MM.1S (cell line): ENCODE data around the gene BET1.

Source experiments
- DNase-seq: peaks from one replicate; pipeline ENCODE4 v3.0.0-alpha.2; 2015
- H2AFZ ChIP-seq: fragments of 300-600 bp; sonication (generic); 2 replicates; pipeline ENCODE4 v1.6.0; 2016; ENCODE audit warnings: antibody characterized with exemption, low read length
- H3F3A ChIP-seq: fragments of 300-600 bp; sonication (generic); 2 replicates; pipeline ENCODE4 v1.6.1; 2016; ENCODE audit warnings: mild to moderate bottlenecking, antibody characterized with exemption, low read length, moderate library complexity, mixed read lengths; ENCODE audit not compliant: insufficient read depth
- H3K27ac ChIP-seq: fragments of 300-600 bp; sonication (generic); 2 replicates; pipeline ENCODE4 v1.5.1; 2016; ENCODE audit warnings: mild to moderate bottlenecking, low read length
- H3K27me3 ChIP-seq: fragments of 300-600 bp; sonication (generic); replicated peaks from 2 replicates; pipeline ENCODE4 v1.6.0; 2016; ENCODE audit warnings: low read length; ENCODE audit not compliant: insufficient read depth
- H3K36me3 ChIP-seq: fragments of 300-600 bp; sonication (generic); replicated peaks from 2 replicates; pipeline ENCODE4 v1.6.1; 2016; ENCODE audit warnings: mild to moderate bottlenecking, low read length, mixed read lengths; ENCODE audit not compliant: insufficient read depth
- H3K4me1 ChIP-seq: fragments of 300-600 bp; sonication (generic); 2 replicates; pipeline ENCODE4 v1.6.1; 2016; ENCODE audit warnings: low read length, mixed read lengths
- H3K4me2 ChIP-seq: fragments of 300-600 bp; sonication (generic); 2 replicates; pipeline ENCODE4 v1.6.0; 2016; ENCODE audit warnings: low read depth, low read length
- H3K4me3 ChIP-seq: fragments of 300-600 bp; sonication (generic); 2 replicates; pipeline ENCODE4 v1.5.1; 2016; ENCODE audit warnings: low read length, mixed read lengths
- H3K79me2 ChIP-seq: fragments of 300-600 bp; sonication (generic); 2 replicates; pipeline ENCODE4 v1.6.1; 2016; ENCODE audit warnings: mixed run types, low read length, mixed read lengths
- H3K9ac ChIP-seq: fragments of 300-600 bp; sonication (generic); 2 replicates; pipeline ENCODE4 v1.6.1; 2016; ENCODE audit warnings: low read length, mixed read lengths
- H3K9me2 ChIP-seq: fragments of 300-600 bp; sonication (generic); replicated peaks from 2 replicates; pipeline ENCODE4 v1.6.1; 2016; ENCODE audit warnings: mild to moderate bottlenecking, low read length, mixed read lengths; ENCODE audit not compliant: insufficient read depth
- H3K9me3 ChIP-seq: fragments of 300-600 bp; sonication (generic); replicated peaks from 2 replicates; pipeline ENCODE4 v1.6.1; 2016; ENCODE audit warnings: mild to moderate bottlenecking, low read length, mixed read lengths; ENCODE audit not compliant: insufficient read depth
- H4K20me1 ChIP-seq: fragments of 300-600 bp; sonication (generic); 2 replicates; pipeline ENCODE4 v1.6.1; 2016; ENCODE audit warnings: mild to moderate bottlenecking, low read length, moderate library complexity, mixed read lengths; ENCODE audit not compliant: insufficient read depth
- EZH2 ChIP-seq: fragments of 300-600 bp; sonication (generic); optimal IDR thresholded peaks from 2 replicates; pipeline ENCODE3; 2017; ENCODE audit warnings: low read depth, mild to moderate bottlenecking, antibody characterized with exemption, low read length, mixed read lengths
- EZH2phosphoT487 ChIP-seq: fragments of 300-600 bp; sonication (generic); IDR thresholded peaks from 2 replicates; pipeline ENCODE4 v1.6.1; 2018; ENCODE audit warnings: antibody characterized with exemption, low read length
- TF ChIP-seq, protein P1 (sequence below): fragments of 300-600 bp; sonication (generic); IDR thresholded peaks from 2 replicates; pipeline ENCODE4 v1.5.1; 2016; ENCODE audit warnings: antibody characterized with exemption, low read length, mixed read lengths

BET1 gene

DNA sequence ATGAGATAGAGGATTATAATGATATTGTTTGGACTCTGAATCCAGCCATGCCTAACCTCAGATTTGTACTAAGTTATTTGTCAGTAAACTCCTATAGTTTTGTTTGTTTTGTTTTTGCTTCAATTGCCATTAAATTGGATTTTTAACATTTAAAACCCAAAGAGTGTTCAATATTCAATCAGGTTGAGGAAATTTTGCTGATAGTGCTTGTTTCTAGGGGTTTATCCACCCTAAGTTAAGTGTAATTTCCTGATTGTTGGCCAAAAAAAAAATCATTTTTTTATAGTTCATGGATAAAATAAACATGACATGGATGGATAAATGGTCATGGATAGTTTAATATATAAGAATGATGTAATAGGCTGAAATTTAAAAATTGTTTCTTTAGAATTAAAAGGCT lies 11.4 kb upstream of the BET1 start:
- no peaks in the 10 kb centered on the region for H3K4me1 ChIP-seq

DNA sequence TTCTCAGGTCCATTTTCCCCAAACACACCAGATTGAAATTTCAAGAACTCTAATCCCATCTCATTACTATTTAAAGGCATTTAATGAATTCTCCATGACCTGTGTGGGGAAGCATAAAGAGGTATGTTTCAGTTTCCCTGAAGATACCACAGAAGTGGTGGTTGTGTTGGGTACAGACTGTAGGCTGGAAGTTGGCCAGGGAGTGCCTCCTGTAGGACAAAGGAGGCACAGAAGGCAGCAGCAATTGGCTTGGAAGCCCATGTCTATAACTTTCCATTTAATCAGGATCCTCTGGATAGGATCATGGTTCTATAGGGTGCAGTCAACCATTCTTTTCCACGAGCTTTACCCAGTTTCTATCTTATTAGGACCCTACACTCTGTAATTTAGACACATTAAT lies 8.6 kb upstream of the BET1 start:
- Histone ChIP-seq H3K9me2 (no peaks in the 10 kb centered on the region), H3K79me2 (no peaks in the 10 kb centered on the region), H2AFZ (no peak overlapping the region), H3K4me1 (no peaks in the 10 kb centered on the region), H4K20me1 (no peaks in the 10 kb centered on the region), H3K4me3 (no peak overlapping the region), H3K4me2 (no peak overlapping the region), H3K9ac (no peak overlapping the region), H3F3A (no peaks in the 10 kb centered on the region), H3K9me3 (no peaks in the 10 kb centered on the region), H3K36me3 (no peaks in the 10 kb centered on the region), H3K27me3 (no peaks in the 10 kb centered on the region), H3K27ac (no peak overlapping the region)
- TF ChIP-seq, protein P1, sequence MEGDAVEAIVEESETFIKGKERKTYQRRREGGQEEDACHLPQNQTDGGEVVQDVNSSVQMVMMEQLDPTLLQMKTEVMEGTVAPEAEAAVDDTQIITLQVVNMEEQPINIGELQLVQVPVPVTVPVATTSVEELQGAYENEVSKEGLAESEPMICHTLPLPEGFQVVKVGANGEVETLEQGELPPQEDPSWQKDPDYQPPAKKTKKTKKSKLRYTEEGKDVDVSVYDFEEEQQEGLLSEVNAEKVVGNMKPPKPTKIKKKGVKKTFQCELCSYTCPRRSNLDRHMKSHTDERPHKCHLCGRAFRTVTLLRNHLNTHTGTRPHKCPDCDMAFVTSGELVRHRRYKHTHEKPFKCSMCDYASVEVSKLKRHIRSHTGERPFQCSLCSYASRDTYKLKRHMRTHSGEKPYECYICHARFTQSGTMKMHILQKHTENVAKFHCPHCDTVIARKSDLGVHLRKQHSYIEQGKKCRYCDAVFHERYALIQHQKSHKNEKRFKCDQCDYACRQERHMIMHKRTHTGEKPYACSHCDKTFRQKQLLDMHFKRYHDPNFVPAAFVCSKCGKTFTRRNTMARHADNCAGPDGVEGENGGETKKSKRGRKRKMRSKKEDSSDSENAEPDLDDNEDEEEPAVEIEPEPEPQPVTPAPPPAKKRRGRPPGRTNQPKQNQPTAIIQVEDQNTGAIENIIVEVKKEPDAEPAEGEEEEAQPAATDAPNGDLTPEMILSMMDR = peak; percentile 40
- TF ChIP-seq EZH2 = no peak
- peak; percentile 17 for DNase-seq

More for the DNA sequence above, 11.4 kb upstream of the BET1 start:
- Histone ChIP-seq H3K4me3 (no peak overlapping the region), H3K79me2 (no peaks in the 10 kb centered on the region), H3K9me2 (no peaks in the 10 kb centered on the region), H3K27me3 (no peaks in the 10 kb centered on the region), H3F3A (no peaks in the 10 kb centered on the region), H3K9ac (no peak overlapping the region), H3K9me3 (no peaks in the 10 kb centered on the region), H4K20me1 (no peaks in the 10 kb centered on the region), H3K4me2 (no peak overlapping the region), H3K36me3 (no peaks in the 10 kb centered on the region), H2AFZ (no peak overlapping the region), H3K27ac (no peak overlapping the region)
- TF ChIP-seq, protein P1 = no peak
- no peak for DNase-seq

DNA sequence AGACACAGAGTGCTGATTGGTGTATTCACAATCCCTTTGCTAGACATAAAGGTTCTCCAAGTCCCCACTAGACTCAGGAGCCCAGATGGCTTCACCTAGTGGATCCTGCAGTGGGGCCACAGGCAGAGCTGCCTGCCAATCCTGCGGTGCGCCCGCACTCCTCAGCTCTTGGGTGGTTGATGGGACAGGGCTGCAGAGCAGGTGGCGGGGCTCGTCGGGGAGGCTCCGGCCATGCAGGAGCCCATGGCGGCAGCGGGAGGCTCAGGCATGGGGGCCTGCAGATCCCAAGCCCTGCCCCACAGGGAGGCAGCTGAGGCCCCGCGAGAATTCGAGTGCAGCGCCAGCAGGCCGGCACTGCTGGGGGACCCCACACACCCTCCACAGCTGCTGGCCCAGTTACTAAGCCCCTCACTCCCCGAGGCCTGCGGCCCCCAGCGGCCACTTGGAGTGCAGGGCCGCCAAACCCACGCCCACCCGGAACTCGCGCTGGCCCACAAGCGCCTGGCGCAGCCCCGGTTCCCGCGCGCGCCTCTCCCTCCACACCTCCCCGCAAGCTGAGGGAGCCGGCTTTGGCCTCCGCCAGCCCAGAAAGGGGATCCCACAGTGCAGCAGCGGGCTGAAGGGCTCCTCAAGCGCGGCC lies 7.7 kb upstream of the BET1 start:
- TF ChIP-seq EZH2 (no peak), EZH2phosphoT487 (no peak)
- TF ChIP-seq, protein P1 = no peak
- no peaks in the 10 kb centered on the region for H3K36me3 ChIP-seq
- no peaks in the 10 kb centered on the region for H3K9me3 ChIP-seq
- H3K9ac ChIP-seq = no peak overlapping the region
- no peaks in the 10 kb centered on the region for H3F3A ChIP-seq
- H3K27me3 ChIP-seq = no peaks in the 10 kb centered on the region
- H3K4me3 ChIP-seq = no peak overlapping the region
- no peaks in the 10 kb centered on the region for H4K20me1 ChIP-seq
- no peak overlapping the region for H3K27ac ChIP-seq
- H3K9me2 ChIP-seq = no peaks in the 10 kb centered on the region
- H2AFZ ChIP-seq = no peak overlapping the region
- H3K4me2 ChIP-seq = no peak overlapping the region
- no peaks in the 10 kb centered on the region for H3K79me2 ChIP-seq
- no peak for DNase-seq
- H3K4me1 ChIP-seq = no peaks in the 10 kb centered on the region
